Suprapubic skin (tissue), 4 donors: Measurements from ENCODE around the gene GREM1. TPM values are rescaled to one million over a fixed set of nuclear protein-coding genes. Genes with fewer than 3 reads are reported as not detected.

Source experiments
- DNase-seq, 2 donors: peaks; one replicate each; pipeline ENCODE4 v3.0.0-alpha.2; 2019; ENCODE audit warnings: low spot score in 2 of 2
- H3K27ac ChIP-seq: fragments of 200-600 bp; sonication (generic); one replicate; pipeline ENCODE4 v1.5.1; 2019
- H3K27me3 ChIP-seq: fragments of 200-600 bp; sonication (generic); one replicate; pipeline ENCODE4 v1.5.1; 2019
- H3K36me3 ChIP-seq: fragments of 200-600 bp; sonication (generic); one replicate; pipeline ENCODE4 v1.5.1; 2019
- H3K4me1 ChIP-seq: fragments of 200-600 bp; sonication (generic); one replicate; pipeline ENCODE4 v1.5.1; 2019
- H3K4me3 ChIP-seq: fragments of 200-600 bp; sonication (generic); one replicate; pipeline ENCODE4 v1.5.1; 2019; ENCODE audit warnings: mild to moderate bottlenecking
- H3K9me3 ChIP-seq: fragments of 200-600 bp; sonication (generic); one replicate; pipeline ENCODE4 v1.5.1; 2019
- EP300 ChIP-seq: sonication (generic); formaldehyde crosslinking; IDR thresholded peaks from one replicate; pipeline ENCODE4 v1.6.1; 2017; ENCODE audit warnings: antibody characterized with exemption
- POLR2A ChIP-seq, 2 donors: fragments of 450-650 bp; IDR thresholded peaks; one replicate each; pipeline ENCODE4 v1.6.1; 2017; ENCODE audit warnings: antibody characterized with exemption in 2 of 2, mild to moderate bottlenecking in 2 of 2, moderate library complexity in 2 of 2
- POLR2AphosphoS5 ChIP-seq, 3 donors: sonication (generic); formaldehyde crosslinking; IDR thresholded peaks; one replicate each; pipeline ENCODE4 v1.6.1; 2017; ENCODE audit warnings: antibody characterized with exemption in 3 of 3
- WGBS: methylation state at CpG from one replicate; pipeline ENCODE4 v1.1.5; 2018; 5-methylcytosine and 5-hydroxymethylcytosine counted together
- total RNA-seq, 4 donors: library from RNA; depleted of rRNA; stranded (reverse); fragments of >200 nt; gene quantifications; one replicate each; pipeline ENCODE4 v1.1.0, GENCODE V29; 2016
- TF ChIP-seq, protein P1 (sequence below), 2 donors: fragments of 200-600 bp in 1 of 2; fragments of 450-650 bp in 1 of 2; sonication (generic) in 1 of 2; IDR thresholded peaks; one replicate each; pipeline ENCODE4 v1.5.1; 2016 to 2019; ENCODE audit warnings: antibody characterized with exemption in 2 of 2, mild to moderate bottlenecking in 1 of 2, moderate library complexity in 1 of 2

The GREM1 gene
- total RNA-seq, 4 donors from 2014 or later = 0.85 to 3.6 (median 1.6) TPM

DNA sequence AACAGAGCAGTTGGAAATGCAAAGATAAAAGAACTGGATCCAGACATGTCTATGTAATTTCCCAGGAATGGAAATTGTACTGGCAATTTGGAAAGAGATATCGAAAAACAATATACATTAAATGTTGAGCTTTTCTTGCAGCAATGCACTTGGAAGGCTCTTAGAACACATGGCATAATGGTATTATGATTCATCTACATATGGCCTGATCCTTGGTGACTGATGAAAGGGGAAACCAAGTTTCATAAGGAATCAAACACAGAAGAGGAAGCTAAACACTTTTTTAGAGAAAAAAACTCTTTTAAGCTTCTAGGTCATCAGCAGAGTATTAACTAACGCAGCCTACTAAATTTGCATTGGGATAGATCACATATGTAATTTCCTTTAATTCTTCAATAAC, 12.4 kb upstream of the GREM1 start:
- TF ChIP-seq, protein P1, sequence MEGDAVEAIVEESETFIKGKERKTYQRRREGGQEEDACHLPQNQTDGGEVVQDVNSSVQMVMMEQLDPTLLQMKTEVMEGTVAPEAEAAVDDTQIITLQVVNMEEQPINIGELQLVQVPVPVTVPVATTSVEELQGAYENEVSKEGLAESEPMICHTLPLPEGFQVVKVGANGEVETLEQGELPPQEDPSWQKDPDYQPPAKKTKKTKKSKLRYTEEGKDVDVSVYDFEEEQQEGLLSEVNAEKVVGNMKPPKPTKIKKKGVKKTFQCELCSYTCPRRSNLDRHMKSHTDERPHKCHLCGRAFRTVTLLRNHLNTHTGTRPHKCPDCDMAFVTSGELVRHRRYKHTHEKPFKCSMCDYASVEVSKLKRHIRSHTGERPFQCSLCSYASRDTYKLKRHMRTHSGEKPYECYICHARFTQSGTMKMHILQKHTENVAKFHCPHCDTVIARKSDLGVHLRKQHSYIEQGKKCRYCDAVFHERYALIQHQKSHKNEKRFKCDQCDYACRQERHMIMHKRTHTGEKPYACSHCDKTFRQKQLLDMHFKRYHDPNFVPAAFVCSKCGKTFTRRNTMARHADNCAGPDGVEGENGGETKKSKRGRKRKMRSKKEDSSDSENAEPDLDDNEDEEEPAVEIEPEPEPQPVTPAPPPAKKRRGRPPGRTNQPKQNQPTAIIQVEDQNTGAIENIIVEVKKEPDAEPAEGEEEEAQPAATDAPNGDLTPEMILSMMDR (IDR thresholded peaks at IDR 0.05) = no peak
- TF ChIP-seq POLR2AphosphoS5 (IDR thresholded peaks at IDR 0.05) (no peak), EP300 (no peak), POLR2A (IDR thresholded peaks at IDR 0.05) (no peak)
- no peaks in the 10 kb centered on the region for H3K9me3 ChIP-seq
- no peak overlapping the region for H3K27ac ChIP-seq
- no peaks in the 10 kb centered on the region for H3K4me1 ChIP-seq
- no peak overlapping the region for H3K4me3 ChIP-seq
- H3K36me3 ChIP-seq = no peaks in the 10 kb centered on the region
- no peak for DNase-seq
- 91% methylated on average over 2 of the region's 2 CpGs for WGBS
- H3K27me3 ChIP-seq = peaks cover 16% of the 10 kb centered on the region

- Histone ChIP-seq H3K27me3 (peaks cover 16% of the 10 kb centered on the region), H3K4me1 (no peaks in the 10 kb centered on the region), H3K27ac (no peak overlapping the region), H3K4me3 (no peak overlapping the region), H3K36me3 (no peaks in the 10 kb centered on the region), H3K9me3 (no peaks in the 10 kb centered on the region)
- DNase-seq = no peak
- TF ChIP-seq EP300 = no peak
- TF ChIP-seq, protein P1 (IDR thresholded peaks at IDR 0.05) = no peak
- TF ChIP-seq POLR2A (IDR thresholded peaks at IDR 0.05) = no peak
- TF ChIP-seq POLR2AphosphoS5 (IDR thresholded peaks at IDR 0.05) = no peak
- 50% methylated on average over 3 of the region's 3 CpGs for WGBS
These were observed 11.1 kb upstream of the GREM1 start for GRCh38 chr15:32706704-32707103.

DNA sequence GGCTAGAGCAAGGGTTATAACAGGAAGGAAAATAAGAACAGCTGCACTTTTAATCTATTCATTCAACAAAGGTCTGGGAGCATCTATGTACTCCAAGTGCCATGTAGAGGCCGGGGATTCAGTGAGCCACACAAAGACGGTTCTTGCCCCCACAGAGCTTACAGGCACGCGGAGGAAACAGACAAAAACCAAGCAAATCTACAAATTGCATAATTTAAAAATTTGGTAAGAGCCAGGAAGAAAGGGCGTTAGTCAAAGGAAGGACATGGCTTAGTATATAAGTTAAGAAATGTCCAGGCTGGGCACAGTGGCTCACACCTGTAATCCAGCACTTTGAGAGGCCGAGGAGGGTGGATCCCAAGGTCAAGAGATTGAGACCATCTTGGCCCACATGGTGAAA, 10.4 kb upstream of the GREM1 start:
- H3K27ac ChIP-seq = no peak overlapping the region
- TF ChIP-seq, protein P1 (IDR thresholded peaks at IDR 0.05) = no peak
- no peak for TF ChIP-seq POLR2A (IDR thresholded peaks at IDR 0.05)
- no peak for TF ChIP-seq EP300
- TF ChIP-seq POLR2AphosphoS5 (IDR thresholded peaks at IDR 0.05) = no peak
- 76% methylated on average over 6 of the region's 6 CpGs for whole genome bisulfite sequencing

DNA sequence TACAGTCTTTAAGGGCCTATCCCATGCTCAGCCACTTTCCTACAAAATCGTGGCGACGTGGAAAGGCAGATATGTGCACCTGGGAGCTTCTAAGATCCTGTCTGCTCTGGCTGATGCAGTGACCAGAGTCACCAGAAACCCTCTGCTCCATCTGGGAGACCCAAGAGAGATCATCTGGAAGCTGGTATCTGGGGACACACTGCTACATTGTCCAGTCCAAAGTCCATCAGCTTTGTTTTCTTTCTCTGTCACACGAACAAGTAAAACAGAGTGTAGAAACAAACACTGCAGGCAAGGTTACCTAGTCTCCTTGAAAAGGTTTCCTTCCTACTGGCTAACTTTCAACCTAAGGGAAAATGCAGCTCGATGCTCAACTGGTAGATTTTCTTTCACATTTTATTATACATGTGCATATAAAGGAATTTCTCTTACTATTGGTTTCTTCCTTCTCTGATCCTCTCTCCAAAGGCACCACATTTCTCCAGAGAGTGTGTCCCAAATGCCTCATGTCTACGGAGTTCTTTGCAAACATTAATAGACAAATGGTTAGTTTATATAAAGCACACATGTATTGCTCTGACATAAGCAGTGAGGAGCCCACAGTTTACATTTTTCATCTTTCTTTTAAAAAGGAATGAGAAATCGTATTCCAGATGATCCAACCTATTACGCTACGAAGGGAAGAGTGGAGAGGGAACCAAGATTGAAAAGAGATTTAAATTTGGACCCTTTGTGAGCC, 8.3 kb upstream of the GREM1 start:
- Histone ChIP-seq H3K27me3 (peaks cover 29% of the 10 kb centered on the region), H3K36me3 (no peaks in the 10 kb centered on the region), H3K9me3 (no peaks in the 10 kb centered on the region), H3K27ac (no peak overlapping the region), H3K4me3 (no peak overlapping the region), H3K4me1 (no peaks in the 10 kb centered on the region)
- no peak for DNase-seq
- WGBS = 89% methylated on average over 9 of the region's 9 CpGs
- TF ChIP-seq POLR2A (IDR thresholded peaks at IDR 0.05) = no peak
- TF ChIP-seq EP300 = no peak
- TF ChIP-seq, protein P1 (IDR thresholded peaks at IDR 0.05) = no peak
- no peak for TF ChIP-seq POLR2AphosphoS5 (IDR thresholded peaks at IDR 0.05)

More for the DNA sequence above, 10.4 kb upstream of the GREM1 start:
- no peaks in the 10 kb centered on the region for H3K36me3 ChIP-seq
- H3K4me3 ChIP-seq = no peak overlapping the region
- no peaks in the 10 kb centered on the region for H3K9me3 ChIP-seq
- H3K4me1 ChIP-seq = no peaks in the 10 kb centered on the region
- peaks cover 20% of the 10 kb centered on the region for H3K27me3 ChIP-seq
- no peak for DNase-seq

GRCh38 chr15:32715276-32715675, 2.5 kb upstream of the GREM1 start:
- no peaks in the 10 kb centered on the region for H3K9me3 ChIP-seq
- H3K27ac ChIP-seq = no peak overlapping the region
- H3K4me3 ChIP-seq = no peak overlapping the region
- DNase-seq = no peak
- H3K36me3 ChIP-seq = no peaks in the 10 kb centered on the region
- H3K27me3 ChIP-seq = peaks cover 69% of the 10 kb centered on the region
- TF ChIP-seq POLR2AphosphoS5 (IDR thresholded peaks at IDR 0.05) (no peak), EP300 (no peak), POLR2A (IDR thresholded peaks at IDR 0.05) (no peak)
- TF ChIP-seq, protein P1 (IDR thresholded peaks at IDR 0.05) = no peak
- peaks cover 29% of the 10 kb centered on the region for H3K4me1 ChIP-seq
- 78% methylated on average over 4 of the region's 4 CpGs for WGBS
